Breast epithelium (tissue), 4 donors: ENCODE results near the gene ITGB4. TPM values are rescaled to one million over a fixed set of nuclear protein-coding genes. Genes with fewer than 3 reads are reported as not detected.

Source experiments
- DNase-seq, 2 donors: peaks; one replicate each; pipeline ENCODE4 v3.0.0-alpha.2; 2019; ENCODE audit warnings: low spot score in 2 of 2
- H3K27ac ChIP-seq, 2 donors: fragments of 200-600 bp; sonication (generic) in 1 of 2; one replicate each; pipeline ENCODE4 v1.5.1; 2016 to 2019; ENCODE audit warnings: mild to moderate bottlenecking in 1 of 2
- H3K27me3 ChIP-seq, 2 donors: fragments of 200-600 bp; sonication (generic) in 1 of 2; one replicate each; pipeline versions ENCODE4 v1.5.1 to v1.6.0; 2017 to 2019; ENCODE audit warnings: control low read depth in 1 of 2, mild to moderate bottlenecking in 1 of 2
- H3K36me3 ChIP-seq: fragments of 200-600 bp; one replicate; pipeline ENCODE4 v1.5.1; 2019
- H3K4me1 ChIP-seq, 2 donors: fragments of 200-600 bp; sonication (generic); one replicate each; pipeline ENCODE4 v1.5.1; 2016 to 2019; ENCODE audit warnings: control low read depth in 1 of 2
- H3K4me3 ChIP-seq, 3 donors: fragments of 200-600 bp; sonication (generic); 1 replicate in 2 of 3; 2 replicates in 1 of 3; pipeline ENCODE4 v1.5.1; 2016 to 2019; ENCODE audit warnings: mild to moderate bottlenecking in 3 of 3, moderate library complexity in 2 of 3
- H3K9me3 ChIP-seq, 2 donors: fragments of 200-600 bp; sonication (generic) in 1 of 2; one replicate each; pipeline ENCODE4 v1.5.1; 2016 to 2019; ENCODE audit warnings: control low read depth in 1 of 2
- POLR2A ChIP-seq: fragments of 450-650 bp; IDR thresholded peaks from one replicate; pipeline ENCODE4 v1.6.1; 2016; ENCODE audit warnings: antibody characterized with exemption, mild to moderate bottlenecking, moderate library complexity
- POLR2AphosphoS5 ChIP-seq, 3 donors: sonication (generic); formaldehyde crosslinking; IDR thresholded peaks; one replicate each; pipeline ENCODE4 v1.6.1; 2017; ENCODE audit warnings: antibody characterized with exemption in 3 of 3
- intact Hi-C: fragments of 100-400 bp; cut with DNase I; formaldehyde crosslinking; loops from one replicate; pipeline ENCODE4 v1.15.1; 2023; ENCODE audit warnings: low total_unique reads
- total RNA-seq, 3 donors: library from RNA; depleted of rRNA; stranded (reverse); fragments of >200 nt; gene quantifications; one replicate each; pipeline ENCODE4 v1.1.0, GENCODE V29; 2016
- TF ChIP-seq, protein P1 (sequence below), 3 donors: fragments of 450-650 bp; IDR thresholded peaks; one replicate each; pipeline ENCODE4 v1.5.1; 2016 to 2017; ENCODE audit warnings: antibody characterized with exemption in 3 of 3, mild to moderate bottlenecking in 3 of 3, moderate library complexity in 3 of 3

The ITGB4 gene
- total RNA-seq, 3 donors from 2014 or later = 9.8 to 125 (median 67.2) TPM

DNA sequence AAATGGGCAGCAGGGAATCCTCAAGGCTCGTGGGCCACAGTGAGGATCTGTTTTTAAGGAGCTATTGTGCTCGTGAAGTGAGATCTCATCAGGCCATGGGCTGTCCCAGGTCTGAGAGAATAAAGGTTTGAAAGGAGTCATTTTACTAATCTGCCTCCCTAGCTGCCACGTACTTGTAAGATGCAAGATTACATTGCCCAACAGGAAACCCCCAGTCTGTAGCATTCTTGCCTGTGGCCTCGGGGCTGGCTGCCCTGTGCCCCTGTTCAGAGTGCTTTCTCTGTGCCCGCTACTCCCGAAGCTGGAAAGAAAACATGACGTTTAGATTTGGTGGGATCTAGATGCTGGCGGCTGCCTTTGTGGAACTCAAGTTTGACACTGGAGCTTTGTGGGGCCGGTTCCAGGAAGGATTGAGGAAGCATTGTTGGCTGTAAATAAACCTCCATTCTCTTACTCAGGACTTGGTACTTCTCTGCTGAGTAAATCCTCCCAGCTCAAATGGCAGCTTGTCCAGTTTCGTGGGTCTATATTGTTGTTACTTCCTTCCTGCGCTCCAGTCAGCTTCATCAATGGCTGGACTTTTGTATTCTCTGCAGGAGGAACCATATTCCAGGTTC, 32.9 kb upstream of the ITGB4 start:
- H3K4me1 ChIP-seq = peaks cover 9 to 40% of the 10 kb centered on the region in 2 donors
- H3K27ac ChIP-seq = peak overlapping the region; percentile 94 to 98
- no peak for DNase-seq
- no peaks in the 10 kb centered on the region for H3K27me3 ChIP-seq
- intact Hi-C loops = no loop called here
- no peaks in the 10 kb centered on the region for H3K9me3 ChIP-seq
- no peak overlapping the region for H3K4me3 ChIP-seq
- no peaks in the 10 kb centered on the region for H3K36me3 ChIP-seq
- no peak for TF ChIP-seq POLR2A
- no peak for TF ChIP-seq POLR2AphosphoS5 (IDR thresholded peaks at IDR 0.05)
- TF ChIP-seq, protein P1, sequence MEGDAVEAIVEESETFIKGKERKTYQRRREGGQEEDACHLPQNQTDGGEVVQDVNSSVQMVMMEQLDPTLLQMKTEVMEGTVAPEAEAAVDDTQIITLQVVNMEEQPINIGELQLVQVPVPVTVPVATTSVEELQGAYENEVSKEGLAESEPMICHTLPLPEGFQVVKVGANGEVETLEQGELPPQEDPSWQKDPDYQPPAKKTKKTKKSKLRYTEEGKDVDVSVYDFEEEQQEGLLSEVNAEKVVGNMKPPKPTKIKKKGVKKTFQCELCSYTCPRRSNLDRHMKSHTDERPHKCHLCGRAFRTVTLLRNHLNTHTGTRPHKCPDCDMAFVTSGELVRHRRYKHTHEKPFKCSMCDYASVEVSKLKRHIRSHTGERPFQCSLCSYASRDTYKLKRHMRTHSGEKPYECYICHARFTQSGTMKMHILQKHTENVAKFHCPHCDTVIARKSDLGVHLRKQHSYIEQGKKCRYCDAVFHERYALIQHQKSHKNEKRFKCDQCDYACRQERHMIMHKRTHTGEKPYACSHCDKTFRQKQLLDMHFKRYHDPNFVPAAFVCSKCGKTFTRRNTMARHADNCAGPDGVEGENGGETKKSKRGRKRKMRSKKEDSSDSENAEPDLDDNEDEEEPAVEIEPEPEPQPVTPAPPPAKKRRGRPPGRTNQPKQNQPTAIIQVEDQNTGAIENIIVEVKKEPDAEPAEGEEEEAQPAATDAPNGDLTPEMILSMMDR (IDR thresholded peaks at IDR 0.05) = no peak

DNA sequence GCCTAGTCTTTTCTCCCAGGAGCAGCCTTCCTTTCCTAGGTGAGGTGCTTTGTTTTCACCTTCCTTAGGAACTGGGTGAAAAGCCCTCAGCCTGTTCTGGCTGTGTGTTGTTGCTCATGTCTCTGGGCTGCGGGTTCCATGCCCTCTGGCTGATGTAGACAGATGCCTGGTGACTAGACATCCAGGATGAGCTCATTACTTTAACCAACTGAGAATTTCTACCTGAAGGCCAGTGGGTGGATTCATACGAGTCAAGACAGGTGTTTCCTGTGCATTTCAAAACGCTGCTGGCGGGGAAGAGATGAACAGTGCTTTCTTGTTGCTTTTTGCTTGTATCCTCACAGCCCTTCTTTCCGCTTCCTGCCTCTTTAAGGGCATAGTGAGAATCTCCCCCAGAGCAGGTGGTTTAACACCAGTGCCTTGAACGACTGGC, 31.8 kb upstream of the ITGB4 start:
- Histone ChIP-seq H3K9me3 (no peaks in the 10 kb centered on the region), H3K27me3 (no peaks in the 10 kb centered on the region), H3K36me3 (no peaks in the 10 kb centered on the region), H3K4me1 (peaks cover 14 to 45% of the 10 kb centered on the region in 2 donors), H3K27ac (peak overlapping the region; percentile 94 to 98), H3K4me3 (no peak overlapping the region)
- peak in 1 of 3 donors; percentile 48 for TF ChIP-seq POLR2AphosphoS5 (IDR thresholded peaks at IDR 0.05)
- TF ChIP-seq, protein P1 (IDR thresholded peaks at IDR 0.05) = no peak
- no peak for TF ChIP-seq POLR2A
- intact Hi-C loops = no loop called here
- DNase-seq = peak in 1 of 2 donors; percentile 90

GRCh38 chr17:75691371-75691791, 29.9 kb upstream of the ITGB4 start:
- Histone ChIP-seq H3K27ac (peak overlapping the region; percentile 94 to 98), H3K4me3 (no peak overlapping the region), H3K27me3 (no peaks in the 10 kb centered on the region), H3K36me3 (no peaks in the 10 kb centered on the region), H3K9me3 (no peaks in the 10 kb centered on the region), H3K4me1 (peaks cover 16 to 53% of the 10 kb centered on the region in 2 donors)
- no peak for DNase-seq
- TF ChIP-seq, protein P1 (IDR thresholded peaks at IDR 0.05) = no peak
- no peak for TF ChIP-seq POLR2AphosphoS5 (IDR thresholded peaks at IDR 0.05)
- no peak for TF ChIP-seq POLR2A
- intact Hi-C loops = no loop called here

DNA sequence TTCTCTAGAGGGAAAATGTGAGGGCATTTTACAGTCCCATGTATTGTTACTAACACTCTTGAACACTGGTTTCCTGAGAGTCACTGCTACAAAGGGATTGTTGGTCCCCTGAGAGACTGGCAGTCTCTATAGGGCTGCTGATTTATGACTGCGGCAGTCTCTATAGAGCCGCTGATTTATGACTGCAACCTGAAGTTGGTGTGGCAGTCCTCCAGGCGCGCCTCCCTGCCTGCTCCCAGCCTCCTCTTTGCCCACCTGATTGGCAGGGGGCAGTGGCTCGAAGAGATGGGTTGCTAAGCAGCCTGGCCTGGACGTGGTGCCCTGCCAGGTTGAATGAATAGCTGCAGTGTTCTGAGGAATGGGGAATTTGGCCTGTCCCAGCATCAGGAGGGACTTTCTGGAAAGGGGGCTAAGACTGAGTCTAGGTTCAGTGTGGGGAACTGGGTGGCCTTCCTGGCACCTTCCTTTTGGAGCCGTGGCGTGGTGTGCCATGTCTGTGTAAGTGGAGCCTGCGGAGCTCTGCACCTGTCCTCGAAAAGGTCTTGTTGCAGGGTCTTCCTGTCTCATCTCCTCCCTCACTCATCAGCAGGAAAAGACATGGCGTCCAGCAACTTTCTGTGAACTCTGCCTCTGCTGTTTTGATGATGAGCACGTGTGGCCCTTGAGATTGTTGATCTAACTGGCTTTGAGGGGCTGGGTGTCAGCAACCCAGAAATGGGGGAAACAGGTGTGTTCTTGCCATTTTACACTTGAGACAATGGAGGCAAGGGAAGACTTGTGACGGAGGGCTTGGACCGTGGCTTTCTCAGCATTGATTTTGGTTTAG, 29.2 kb upstream of the ITGB4 start:
- Histone ChIP-seq H3K27ac (peak overlapping the region; percentile 94 to 98), H3K4me3 (no peak overlapping the region), H3K36me3 (no peaks in the 10 kb centered on the region), H3K4me1 (peaks cover 13 to 51% of the 10 kb centered on the region in 2 donors), H3K27me3 (no peaks in the 10 kb centered on the region), H3K9me3 (no peaks in the 10 kb centered on the region)
- intact Hi-C loops = no loop called here
- TF ChIP-seq POLR2AphosphoS5 (IDR thresholded peaks at IDR 0.05) = peak in 2 of 3 donors; percentile 25 to 48
- TF ChIP-seq, protein P1 (IDR thresholded peaks at IDR 0.05) = no peak
- peak in 1 of 2 donors; percentile 89 for DNase-seq

DNA sequence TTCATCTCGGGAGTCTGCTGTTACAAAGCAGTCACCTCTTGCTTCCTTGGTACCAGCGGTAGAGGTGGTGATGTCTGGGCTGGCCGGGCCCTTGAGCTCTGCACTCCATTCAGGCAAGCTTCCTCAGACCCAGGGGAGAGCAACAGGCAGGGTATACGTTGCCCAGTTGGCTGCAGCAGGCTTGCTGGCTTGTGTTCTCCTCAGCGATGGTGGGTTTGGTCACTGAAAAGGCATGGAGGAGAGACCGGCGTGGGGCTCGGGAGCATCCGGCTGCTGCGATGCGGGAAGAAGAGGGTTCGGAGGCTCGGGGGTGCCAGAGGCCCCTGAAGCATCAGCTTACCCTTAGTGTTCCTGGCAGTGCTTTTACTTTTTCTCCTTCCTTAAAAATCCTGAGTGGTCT, 28.3 kb upstream of the ITGB4 start:
- intact Hi-C loops = no loop called here
- no peak for DNase-seq
- Histone ChIP-seq H3K9me3 (no peaks in the 10 kb centered on the region), H3K27me3 (no peaks in the 10 kb centered on the region), H3K27ac (peak overlapping the region; percentile 94 to 98), H3K36me3 (no peaks in the 10 kb centered on the region), H3K4me3 (peak overlapping the region in 2 of 3 donors; percentile 10 to 37), H3K4me1 (peaks cover 18 to 56% of the 10 kb centered on the region in 2 donors)
- TF ChIP-seq, protein P1 (IDR thresholded peaks at IDR 0.05) = no peak
